ENCODE measurements around the gene NLRP6. TPM values are rescaled to one million over a fixed set of nuclear protein-coding genes. Genes with fewer than 3 reads are reported as not detected.

The NLRP6 gene
- polyA plus RNA-seq, 1 of the 3 experiments (the other 2 are of a cell fraction) = not detected

DNA sequence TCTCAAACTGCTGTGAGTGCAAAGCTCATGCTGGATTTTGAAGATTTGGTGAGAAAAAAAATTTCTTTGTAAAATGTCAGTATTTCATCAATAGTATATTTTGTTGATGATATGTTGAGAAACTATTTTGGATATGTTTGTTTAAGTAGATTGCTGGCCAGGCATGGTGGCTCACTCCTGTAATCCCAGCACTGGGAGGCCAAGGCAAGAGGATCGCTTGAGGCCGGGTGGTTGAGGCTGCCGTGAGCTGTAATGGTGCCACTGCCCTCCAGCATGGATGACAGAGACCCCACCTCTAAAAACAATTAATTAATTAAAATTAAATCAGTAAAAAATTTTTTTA is 49.3 kb downstream of the NLRP6 start:
- no peaks in the 10 kb centered on the region for H3K27me3 ChIP-seq (ENCODE audit: insufficient read depth)
- no peak for TF ChIP-seq TAF1 (IDR thresholded peaks at IDR 0.05; ENCODE audit: borderline replicate concordance, low read depth, low read length)
- no peak for TF ChIP-seq FOXM1 (IDR thresholded peaks at IDR 0.05; ENCODE audit: low read depth)
- TF ChIP-seq, protein P1, sequence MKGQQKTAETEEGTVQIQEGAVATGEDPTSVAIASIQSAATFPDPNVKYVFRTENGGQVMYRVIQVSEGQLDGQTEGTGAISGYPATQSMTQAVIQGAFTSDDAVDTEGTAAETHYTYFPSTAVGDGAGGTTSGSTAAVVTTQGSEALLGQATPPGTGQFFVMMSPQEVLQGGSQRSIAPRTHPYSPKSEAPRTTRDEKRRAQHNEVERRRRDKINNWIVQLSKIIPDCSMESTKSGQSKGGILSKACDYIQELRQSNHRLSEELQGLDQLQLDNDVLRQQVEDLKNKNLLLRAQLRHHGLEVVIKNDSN (IDR thresholded peaks at IDR 0.05; ENCODE audit: borderline replicate concordance, low read depth) = no peak
- TF ChIP-seq YY1 (IDR thresholded peaks at IDR 0.05; ENCODE audit: low read depth) = no peak
- TF ChIP-seq EP300 (IDR thresholded peaks at IDR 0.05; ENCODE audit: borderline replicate concordance in 1 of 2, low read depth in 1 of 2, low read length in 1 of 2) = no peak
- TF ChIP-seq MXI1 (IDR thresholded peaks at IDR 0.05; ENCODE audit: low read depth, low read length) = no peak
- TF ChIP-seq, protein P2, sequence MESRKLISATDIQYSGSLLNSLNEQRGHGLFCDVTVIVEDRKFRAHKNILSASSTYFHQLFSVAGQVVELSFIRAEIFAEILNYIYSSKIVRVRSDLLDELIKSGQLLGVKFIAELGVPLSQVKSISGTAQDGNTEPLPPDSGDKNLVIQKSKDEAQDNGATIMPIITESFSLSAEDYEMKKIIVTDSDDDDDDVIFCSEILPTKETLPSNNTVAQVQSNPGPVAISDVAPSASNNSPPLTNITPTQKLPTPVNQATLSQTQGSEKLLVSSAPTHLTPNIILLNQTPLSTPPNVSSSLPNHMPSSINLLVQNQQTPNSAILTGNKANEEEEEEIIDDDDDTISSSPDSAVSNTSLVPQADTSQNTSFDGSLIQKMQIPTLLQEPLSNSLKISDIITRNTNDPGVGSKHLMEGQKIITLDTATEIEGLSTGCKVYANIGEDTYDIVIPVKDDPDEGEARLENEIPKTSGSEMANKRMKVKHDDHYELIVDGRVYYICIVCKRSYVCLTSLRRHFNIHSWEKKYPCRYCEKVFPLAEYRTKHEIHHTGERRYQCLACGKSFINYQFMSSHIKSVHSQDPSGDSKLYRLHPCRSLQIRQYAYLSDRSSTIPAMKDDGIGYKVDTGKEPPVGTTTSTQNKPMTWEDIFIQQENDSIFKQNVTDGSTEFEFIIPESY (IDR thresholded peaks at IDR 0.05; ENCODE audit: borderline replicate concordance, low read depth) = no peak
- no peak for TF ChIP-seq RFX5 (IDR thresholded peaks at IDR 0.05; ENCODE audit: low read length)
- TF ChIP-seq NRF1 (IDR thresholded peaks at IDR 0.05; ENCODE audit: low read depth, low read length) = no peak
- TF ChIP-seq NFIC (IDR thresholded peaks at IDR 0.05; ENCODE audit: borderline replicate concordance) = no peak
- no peak for TF ChIP-seq EZH2phosphoT487 (IDR thresholded peaks at IDR 0.05; ENCODE audit: borderline replicate concordance, low read depth)
- TF ChIP-seq, protein P3, sequence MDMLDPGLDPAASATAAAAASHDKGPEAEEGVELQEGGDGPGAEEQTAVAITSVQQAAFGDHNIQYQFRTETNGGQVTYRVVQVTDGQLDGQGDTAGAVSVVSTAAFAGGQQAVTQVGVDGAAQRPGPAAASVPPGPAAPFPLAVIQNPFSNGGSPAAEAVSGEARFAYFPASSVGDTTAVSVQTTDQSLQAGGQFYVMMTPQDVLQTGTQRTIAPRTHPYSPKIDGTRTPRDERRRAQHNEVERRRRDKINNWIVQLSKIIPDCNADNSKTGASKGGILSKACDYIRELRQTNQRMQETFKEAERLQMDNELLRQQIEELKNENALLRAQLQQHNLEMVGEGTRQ (IDR thresholded peaks at IDR 0.05; ENCODE audit: borderline replicate concordance, low read depth, low read length) = no peak
- TF ChIP-seq GABPA (IDR thresholded peaks at IDR 0.05; ENCODE audit: low read depth) = no peak
- TF ChIP-seq, protein P4, sequence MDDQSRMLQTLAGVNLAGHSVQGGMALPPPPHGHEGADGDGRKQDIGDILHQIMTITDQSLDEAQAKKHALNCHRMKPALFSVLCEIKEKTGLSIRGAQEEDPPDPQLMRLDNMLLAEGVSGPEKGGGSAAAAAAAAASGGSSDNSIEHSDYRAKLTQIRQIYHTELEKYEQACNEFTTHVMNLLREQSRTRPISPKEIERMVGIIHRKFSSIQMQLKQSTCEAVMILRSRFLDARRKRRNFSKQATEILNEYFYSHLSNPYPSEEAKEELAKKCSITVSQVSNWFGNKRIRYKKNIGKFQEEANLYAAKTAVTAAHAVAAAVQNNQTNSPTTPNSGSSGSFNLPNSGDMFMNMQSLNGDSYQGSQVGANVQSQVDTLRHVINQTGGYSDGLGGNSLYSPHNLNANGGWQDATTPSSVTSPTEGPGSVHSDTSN (IDR thresholded peaks at IDR 0.05) = no peak
- no peak for TF ChIP-seq CHD2 (IDR thresholded peaks at IDR 0.05; ENCODE audit: low read length, partially characterized antibody)
- no peaks in the 10 kb centered on the region for H3K9me3 ChIP-seq
- H4K20me1 ChIP-seq (ENCODE audit: insufficient read depth) = no peaks in the 10 kb centered on the region
- H3K36me3 ChIP-seq (replicated peaks in 1 of 2; ENCODE audit: control insufficient read depth in 1 of 2, insufficient read depth in 2 of 2, low read length in 1 of 2) = no peaks in the 10 kb centered on the region
- WGBS (ENCODE audit: low lambda C conversion rate) = 95% methylated on average over 3 of the region's 3 CpGs
- no peaks in the 10 kb centered on the region for H3K9me2 ChIP-seq
- no peaks in the 10 kb centered on the region for H3K79me2 ChIP-seq (ENCODE audit: insufficient read depth)
- no peak overlapping the region for H2AFZ ChIP-seq (ENCODE audit: low read depth)
- no peak for DNase-seq
- H3F3A ChIP-seq (replicated peaks; ENCODE audit: insufficient read depth) = no peaks in the 10 kb centered on the region
- H3K4me3 ChIP-seq (ENCODE audit: low read depth in 2 of 2, low read length in 1 of 2) = no peak overlapping the region
- H3K4me2 ChIP-seq = no peak overlapping the region
- POLR2A ChIA-PET = no interaction called here
- H3K4me1 ChIP-seq (ENCODE audit: control insufficient read depth in 1 of 2, insufficient read depth in 2 of 2, low read depth in 1 of 2, low read length in 1 of 2) = no peaks in the 10 kb centered on the region; a peak in 1 of 4 replicates
- no peak overlapping the region for H3K27ac ChIP-seq (ENCODE audit: low read depth in 2 of 2, low read length in 1 of 2)
- no peak overlapping the region for H3K9ac ChIP-seq
- CTCF ChIA-PET = interaction anchor here (1.3 kb wide), 1 partner anchor 70 kb away, joined by 3 read pairs; no protein-coding TSS in a partner anchor

All from SK-N-SH (cell line).